NCI-H128 (cell line): Measurements from ENCODE around the gene FAM181A.
A peak's percentile ranks its signal among the peaks of the same experiment; 100 is the strongest.

Source experiments
- DNase-seq: peaks from one replicate; lab custom pipeline; 2025; ENCODE audit not compliant: unreplicated experiment; lab: John Stamatoyannopoulos, UW

The FAM181A gene

DNA sequence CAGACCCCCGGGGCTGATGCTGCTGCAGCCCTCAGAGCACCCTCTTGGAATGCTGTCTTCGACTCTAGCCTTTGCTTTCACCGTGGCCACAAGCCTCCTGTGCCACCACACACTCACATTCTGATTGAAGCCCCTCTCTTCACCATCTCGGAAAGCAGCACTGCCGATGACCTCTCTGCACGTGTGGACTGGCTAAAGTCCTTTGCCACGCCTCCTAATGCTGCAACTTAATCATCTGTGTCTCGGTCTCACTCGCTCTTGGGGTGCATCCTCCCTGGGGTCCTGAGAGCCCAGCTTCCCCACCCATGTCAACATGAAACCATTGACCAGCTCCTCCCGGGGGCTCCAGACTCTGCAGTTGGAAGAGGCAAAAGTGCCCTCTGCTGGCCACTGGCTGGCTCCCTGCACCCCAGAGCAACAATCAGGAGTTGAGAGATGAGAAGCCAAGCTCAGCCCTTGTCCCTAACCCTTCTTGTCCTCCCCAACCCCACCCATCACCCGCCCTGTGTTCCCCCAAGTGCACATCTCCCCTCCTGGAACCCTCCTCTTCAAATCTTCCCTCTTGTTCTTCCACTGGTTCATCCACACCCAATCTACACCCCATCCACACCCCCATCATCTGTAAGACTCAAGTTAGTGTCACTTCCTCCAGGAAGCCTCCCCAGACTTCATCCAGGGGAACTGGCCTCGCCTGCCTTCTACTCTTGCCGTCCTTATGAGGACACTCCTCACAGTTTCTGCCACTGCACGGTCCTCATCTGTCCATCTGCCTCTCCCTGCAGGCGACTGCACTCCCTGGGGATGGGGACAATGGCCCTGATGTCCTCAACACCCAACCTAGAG lies 23.6 kb upstream of the FAM181A start:
- no peak for DNase-seq

GRCh38 chr14:93905623-93906022 lies 21.5 kb upstream of the FAM181A start:
- no peak for DNase-seq

DNA sequence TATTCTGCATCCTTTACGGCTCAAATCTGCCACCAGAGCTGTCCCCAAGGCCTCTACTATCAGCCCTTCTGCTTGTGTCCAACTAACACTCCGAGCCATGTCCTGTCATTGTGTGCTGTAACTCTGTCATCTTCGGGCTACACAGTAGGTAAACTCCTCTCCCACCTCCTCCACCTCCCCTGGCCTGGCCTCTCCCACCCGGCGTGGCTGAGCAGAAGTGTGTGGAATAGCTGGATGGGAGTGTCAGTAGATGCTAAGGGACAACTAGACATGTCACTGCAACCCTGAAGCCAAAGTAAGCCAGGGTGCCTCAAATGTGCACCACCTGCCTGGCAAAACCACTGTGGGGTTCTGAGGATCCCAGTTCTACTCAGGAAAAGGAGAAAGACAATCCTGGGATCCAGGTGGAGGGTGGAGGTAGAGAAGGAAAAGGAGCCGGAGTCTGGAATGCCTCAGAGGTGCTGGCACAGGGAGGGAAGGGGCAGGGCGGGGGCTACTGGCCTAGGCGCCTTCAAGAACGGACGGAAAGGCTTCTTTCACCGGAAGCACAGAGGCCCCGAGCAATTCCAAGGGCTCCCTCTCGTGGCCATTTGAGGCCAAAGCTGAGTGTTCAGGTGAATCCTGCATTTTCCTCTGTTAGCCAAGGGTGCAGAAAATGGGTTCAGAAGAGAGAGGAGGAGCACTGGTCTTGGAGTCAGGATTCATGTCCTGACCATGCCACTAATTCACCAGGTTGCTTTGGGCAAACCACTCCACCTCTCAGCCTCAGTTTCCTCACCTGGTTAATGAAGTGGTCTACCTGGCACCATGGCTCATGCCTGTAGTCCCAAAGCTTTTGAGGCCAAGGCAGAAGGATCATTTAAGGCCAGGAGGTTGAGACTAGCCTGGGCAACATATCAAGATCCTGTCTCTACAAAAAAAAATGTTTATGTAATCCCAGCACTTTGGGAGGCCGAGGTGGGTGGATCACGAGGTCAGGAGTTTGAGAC lies 20.5 kb upstream of the FAM181A start:
- peak; percentile 58 for DNase-seq

DNA sequence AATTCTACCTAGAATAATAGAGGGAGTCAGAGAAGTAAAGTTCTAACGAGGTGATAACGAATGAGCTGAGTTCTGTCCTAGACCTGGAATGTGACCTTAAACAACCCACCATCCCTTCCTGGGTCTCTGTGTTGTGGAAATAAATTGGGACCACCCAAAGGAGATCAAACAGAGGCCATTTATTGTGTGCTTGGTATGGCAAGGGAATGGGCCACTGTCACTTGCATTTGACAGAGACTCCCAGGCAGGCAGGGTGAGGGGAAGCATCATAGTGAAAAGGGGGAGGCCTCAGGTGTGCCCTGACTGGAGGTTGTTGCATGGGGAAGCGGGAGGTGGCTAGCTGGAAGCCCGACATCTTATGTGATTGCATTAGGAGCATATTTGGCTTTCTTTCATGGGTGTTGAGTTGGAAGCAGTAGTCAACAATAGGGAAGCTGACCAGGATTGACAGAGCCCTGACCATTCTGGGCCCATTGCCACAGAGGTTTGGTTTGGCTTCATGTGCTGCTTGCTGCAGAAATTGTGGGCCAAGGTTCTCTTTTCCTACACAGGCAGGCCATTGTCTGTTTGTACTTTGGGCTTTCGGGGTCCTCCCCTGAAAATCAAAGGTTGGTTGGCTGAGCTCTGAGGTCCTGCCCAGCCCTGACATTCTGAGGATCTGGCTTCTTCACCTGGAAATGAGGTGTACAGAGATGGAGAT lies 17.6 kb upstream of the FAM181A start:
- no peak for DNase-seq

DNA sequence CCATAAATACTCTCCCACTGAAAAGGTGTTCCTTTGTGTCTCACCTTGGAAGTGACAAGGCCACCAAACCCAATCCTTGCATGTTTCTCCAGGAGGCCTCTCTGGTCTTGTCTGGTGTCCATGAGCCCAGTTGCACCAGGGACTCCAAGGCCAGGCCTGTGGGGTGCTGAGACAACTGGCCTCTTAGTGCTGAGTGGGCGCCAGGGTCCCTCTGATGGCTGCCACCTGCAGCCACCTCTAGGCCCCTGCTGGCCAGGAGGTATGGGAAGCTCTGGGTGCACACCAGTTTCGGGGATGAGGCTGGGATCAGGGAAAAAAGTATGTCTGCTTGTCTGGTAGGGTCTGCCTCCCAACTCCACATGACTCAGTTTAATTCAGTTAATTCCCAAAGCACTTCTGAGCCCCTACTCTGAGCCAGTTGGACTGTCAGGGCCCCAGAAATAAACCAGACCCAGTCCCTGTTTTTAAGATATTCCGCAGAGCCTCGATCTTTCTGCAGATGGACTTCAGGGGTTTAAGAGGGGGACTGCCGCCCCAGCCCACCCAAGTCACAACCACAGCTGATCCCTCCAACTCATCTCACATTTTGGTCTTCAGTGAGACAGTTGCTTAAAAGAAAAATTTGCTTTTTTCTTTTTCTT lies 15.0 kb upstream of the FAM181A start:
- no peak for DNase-seq

DNA sequence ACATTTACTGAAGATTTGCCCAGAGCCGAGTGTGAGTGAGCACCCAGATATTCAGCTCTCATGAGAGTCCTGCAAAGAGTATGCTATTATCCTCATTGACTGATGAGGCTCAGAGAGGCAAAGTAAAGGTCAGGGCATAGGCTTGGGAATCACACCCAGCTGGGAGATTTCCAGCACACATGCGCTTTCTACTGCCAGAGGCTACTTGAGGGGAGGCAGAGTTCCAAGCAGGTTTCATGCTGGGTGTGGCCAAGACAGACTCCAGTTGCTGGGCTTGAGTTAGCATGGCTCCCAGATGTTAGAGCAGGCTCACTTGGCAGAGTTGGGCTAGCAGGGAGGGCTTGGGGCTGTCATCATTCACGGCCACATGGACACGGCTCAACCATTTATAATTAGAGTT lies 14.4 kb upstream of the FAM181A start:
- no peak for DNase-seq

DNA sequence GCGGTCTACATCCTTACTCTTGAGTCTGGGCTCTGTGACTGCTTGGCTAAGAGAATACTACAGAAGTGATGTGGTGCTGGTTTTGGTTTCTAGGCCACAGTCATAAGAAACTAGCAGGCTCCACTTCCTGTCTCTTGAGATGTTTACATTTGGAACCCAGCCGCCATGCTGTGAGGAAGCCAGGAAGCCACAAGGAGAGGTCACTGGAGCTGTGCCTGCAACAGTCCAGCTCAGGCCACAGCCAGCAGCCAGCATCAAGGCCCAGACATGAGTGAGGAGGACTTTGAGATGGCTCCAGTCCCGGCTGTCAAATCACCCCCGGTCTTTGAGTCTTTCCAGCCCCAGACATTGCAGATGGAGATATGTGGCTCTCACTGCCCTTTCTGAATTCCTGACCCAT lies 12.9 kb upstream of the FAM181A start:
- no peak for DNase-seq

DNA sequence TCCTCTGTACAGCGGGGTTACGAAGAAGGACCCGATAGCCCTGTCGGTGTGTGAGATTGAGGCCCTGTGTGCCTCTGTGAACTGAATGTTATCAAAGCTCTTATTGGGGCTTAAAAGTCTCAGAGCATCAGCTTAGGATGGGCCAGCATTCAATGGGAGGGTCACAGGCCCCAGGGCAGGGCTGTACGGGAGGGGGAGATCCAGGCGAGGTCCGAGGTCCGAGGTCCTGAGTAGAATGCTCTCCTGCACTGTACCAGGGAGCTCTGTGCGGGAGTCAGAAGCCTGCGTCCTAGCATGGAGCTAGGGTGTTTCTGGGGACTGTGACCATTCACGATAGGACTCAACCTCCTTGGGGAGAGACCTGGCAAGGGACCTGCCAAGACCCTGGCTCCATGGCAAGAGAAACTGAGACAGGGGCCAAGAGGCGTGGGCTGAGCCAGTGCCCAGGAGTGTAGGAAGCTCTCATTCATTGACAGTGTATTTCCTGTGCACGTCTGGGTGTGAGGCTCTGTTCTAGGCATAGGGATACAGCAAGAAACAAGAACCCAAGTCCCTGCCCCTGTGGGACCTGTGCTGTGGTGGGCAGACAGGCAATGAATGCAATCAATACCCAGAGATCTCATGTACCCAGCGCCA lies 12.0 kb upstream of the FAM181A start:
- no peak for DNase-seq

DNA sequence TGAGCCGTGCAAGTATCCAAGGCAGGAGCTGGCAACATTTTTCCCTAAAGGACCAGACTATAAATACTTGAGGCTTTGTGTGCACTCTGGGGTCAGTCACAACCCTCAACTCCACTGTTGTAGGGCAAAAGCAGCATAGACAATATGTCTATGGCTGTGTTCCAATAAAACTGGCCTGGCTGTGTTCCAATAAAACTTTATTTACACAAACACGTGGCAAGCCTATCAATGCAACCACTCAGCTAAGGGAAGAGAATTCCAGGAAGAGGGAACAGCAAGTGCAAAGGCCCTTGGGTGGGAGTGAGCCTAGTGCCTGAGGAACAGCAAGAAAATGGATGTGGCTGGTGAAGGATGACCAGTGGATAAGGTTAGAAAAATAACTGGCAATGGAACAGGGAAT lies 11.3 kb upstream of the FAM181A start:
- DNase-seq, result no peak

DNA sequence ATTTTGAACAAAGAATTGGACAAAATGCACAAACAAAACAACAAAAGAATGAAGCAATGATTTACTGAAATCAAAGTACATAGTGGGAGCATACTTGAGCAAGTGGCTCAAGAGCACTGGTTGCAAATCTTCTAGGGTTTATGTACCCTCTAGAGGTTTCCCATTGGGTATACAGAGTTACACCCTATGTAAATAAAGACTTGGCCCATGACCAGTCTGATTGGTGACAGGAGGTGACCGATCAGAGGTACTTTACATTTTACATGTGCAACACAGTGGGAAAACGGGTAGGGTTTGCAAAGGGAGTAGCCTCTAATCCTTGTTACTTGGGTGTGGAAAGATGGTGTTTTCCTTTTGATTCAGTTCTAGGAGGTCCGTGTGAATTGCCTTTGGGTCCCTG lies 10.6 kb upstream of the FAM181A start:
- DNase-seq, result no peak

GRCh38 chr14:93917141-93917540 lies 10.0 kb upstream of the FAM181A start:
- DNase-seq, result no peak

- no peak for DNase-seq
Measured at GRCh38 chr14:93921001-93921806, 5.9 kb upstream of the FAM181A start.

DNA sequence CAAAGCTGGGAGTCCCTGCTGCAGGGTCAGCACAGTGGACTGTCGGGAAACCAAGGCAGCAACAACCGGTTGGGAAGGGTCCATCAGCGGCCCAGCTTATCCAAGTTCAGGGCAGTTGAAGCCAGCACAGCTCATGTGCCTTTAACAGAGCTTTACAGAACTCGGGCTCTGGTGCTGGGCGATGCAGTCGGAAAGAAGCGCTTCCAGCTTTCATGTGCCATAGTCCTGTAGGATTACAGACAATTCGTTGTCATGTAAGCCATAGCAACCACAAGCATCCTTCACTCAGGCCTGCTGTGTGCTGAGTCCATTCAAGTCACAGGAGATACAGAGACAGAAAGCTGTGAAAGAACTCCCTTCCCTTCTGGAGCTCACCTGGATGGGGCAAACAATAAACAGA lies 3.5 kb upstream of the FAM181A start:
- peak; percentile 33 for DNase-seq

DNA sequence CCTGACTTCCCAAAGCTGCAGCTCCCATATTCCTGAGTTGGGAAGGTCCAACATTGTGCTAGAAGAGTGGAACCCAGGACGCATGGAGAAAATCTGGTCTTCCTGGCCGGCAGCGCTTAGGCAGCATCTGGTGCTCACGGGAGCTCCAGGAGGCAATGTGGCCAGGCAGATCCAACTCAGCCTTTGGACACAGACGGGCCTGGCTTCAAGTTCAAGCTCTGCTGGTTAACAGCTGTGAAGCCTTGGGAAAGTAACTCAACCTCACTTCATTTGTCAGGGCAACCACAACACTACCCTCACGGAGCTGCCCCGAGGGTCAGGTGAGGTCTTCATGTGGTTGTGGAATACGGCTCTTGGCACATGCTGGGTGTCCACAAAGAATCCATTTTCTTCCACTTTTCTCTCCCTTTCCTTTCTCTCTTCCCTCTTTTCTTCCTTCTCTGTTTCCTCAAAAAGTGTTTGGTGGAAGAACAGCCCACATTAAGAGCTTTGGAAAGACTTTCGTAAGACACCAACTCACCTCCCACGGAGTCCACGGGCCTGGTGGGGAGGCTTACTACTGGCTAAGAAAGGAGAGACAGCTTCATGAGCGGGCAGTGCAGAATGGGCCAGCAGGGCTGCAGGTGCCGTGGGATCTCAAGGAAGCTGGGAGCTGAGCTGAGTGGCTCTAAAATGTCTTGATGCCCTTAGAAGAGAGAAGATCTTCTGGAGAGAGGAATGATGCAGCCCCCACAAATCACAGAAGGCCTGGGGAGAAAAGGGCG lies 2.4 kb upstream of the FAM181A start:
- no peak for DNase-seq

- DNase-seq, result no peak
Measured at GRCh38 chr14:93925374-93925895, 1.7 kb upstream of the FAM181A start.

DNA sequence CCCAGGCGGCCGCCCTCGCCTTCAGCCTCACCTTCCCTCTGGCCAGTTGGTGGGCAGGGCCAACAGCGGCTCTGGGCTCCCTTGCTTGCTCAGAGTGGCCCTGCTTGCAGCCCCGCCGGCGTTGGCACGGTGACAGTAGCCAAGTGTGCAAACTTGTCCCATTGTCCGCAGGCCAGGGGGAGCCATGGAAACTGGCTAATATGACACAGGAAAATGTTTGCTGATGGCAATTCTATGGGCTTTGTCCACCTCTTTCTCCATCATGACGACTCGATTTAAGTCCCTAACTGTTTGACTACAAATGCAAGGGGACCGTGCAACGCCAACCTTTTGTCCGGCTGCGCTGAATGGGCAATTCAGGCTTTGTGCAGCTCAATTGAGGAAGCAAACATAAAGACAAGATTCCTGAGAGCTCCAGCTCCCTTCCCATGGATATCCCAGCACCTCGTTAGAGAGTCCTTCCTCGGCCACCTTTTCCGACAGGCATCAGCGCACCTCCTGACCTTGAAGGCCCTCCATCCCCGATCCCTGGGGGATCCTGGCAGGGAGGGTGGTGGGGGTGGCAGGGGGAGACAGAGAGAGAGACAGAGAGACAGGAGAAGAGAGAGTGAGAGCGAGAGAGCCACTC lies 785 bp upstream of the FAM181A start:
- DNase-seq, result no peak

DNA sequence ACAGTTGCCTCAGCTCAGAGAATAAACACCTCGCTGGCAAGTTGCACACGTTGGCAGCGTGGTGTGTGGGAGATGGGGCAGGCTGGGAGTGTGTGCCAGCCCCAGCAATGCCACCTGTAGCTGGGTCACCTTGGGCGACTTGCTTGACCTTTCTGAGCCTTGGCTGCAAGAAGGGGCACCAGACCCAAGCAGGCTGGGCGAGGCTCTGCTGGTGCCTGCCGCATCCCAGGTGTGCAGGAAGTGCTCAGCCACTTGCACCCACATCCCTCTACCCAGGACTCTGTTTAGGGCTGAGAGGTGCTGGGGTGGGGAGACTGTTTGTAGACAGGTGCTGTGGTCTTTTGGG lies 629 bp downstream of the FAM181A start:
- no peak for DNase-seq
